Measurements from ENCODE around the gene NID1.

- TF ChIP-seq RXRA (IDR thresholded peaks at IDR 0.05) (no peak), CTCF (IDR thresholded peaks at IDR 0.05; ENCODE audit: low read depth, low read length, missing input control) (no peak), NR2F2 (IDR thresholded peaks at IDR 0.05) (no peak), MAX (IDR thresholded peaks at IDR 0.05) (no peak), HNF4G (IDR thresholded peaks at IDR 0.05) (no peak), YY1 (IDR thresholded peaks at IDR 0.05) (no peak), RAD21 (IDR thresholded peaks at IDR 0.05) (no peak), JUND (IDR thresholded peaks at IDR 0.05) (no peak), TAF1 (conservative IDR thresholded peaks at IDR 0.05) (no peak), ZBTB33 (IDR thresholded peaks at IDR 0.05) (no peak), REST (IDR thresholded peaks at IDR 0.05) (no peak), SP1 (IDR thresholded peaks at IDR 0.05) (no peak), FOXA1 (IDR thresholded peaks at IDR 0.05) (no peak), ATF3 (IDR thresholded peaks at IDR 0.05) (no peak)
Observed at GRCh38 chr1:236052232-236052993, 12.5 kb downstream of the NID1 start.
